Natural killer cell (primary cell): ENCODE results near the gene ALOX12B. TPM values are rescaled to one million over a fixed set of nuclear protein-coding genes. Genes with fewer than 3 reads are reported as not detected.

Experiments
- ATAC-seq, 3 donors: fragments of 150-1000 bp in 2 of 3; fragments of 200-7000 bp in 1 of 3; cut with Tn5 transposase; 1 replicate in 1 of 3; 2 replicates in 2 of 3; pipeline ENCODE4 v1.10.0; 2021; ENCODE audit warnings: mild to moderate bottlenecking in 2 of 3, moderate library complexity in 2 of 3
- DNase-seq, 2 donors: peaks; one replicate each; pipeline versions ENCODE4 v3.0.0 to v3.0.0-alpha.2; 2013 to 2021; ENCODE audit warnings: mixed read lengths in 1 of 2
- H3K27ac ChIP-seq: one replicate; pipeline ENCODE4 v1.5.1; 2013; ENCODE audit warnings: mild to moderate bottlenecking, low read length
- H3K27me3 ChIP-seq: one replicate; pipeline ENCODE4 v1.6.1; 2013; ENCODE audit warnings: low read length; ENCODE audit not compliant: control insufficient read depth, insufficient read depth
- H3K36me3 ChIP-seq: one replicate; pipeline ENCODE4 v1.6.1; 2013; ENCODE audit warnings: low read length; ENCODE audit not compliant: control insufficient read depth, insufficient read depth
- H3K4me1 ChIP-seq: one replicate; pipeline ENCODE4 v1.6.1; 2013; ENCODE audit warnings: low read length; ENCODE audit not compliant: control insufficient read depth, insufficient read depth
- H3K4me3 ChIP-seq: one replicate; pipeline ENCODE4 v1.5.1; 2013; ENCODE audit warnings: low read length
- H3K9me3 ChIP-seq: one replicate; pipeline ENCODE4 v1.6.1; 2013; ENCODE audit warnings: low read length; ENCODE audit not compliant: control insufficient read depth, insufficient read depth
- H3K27ac Mint-ChIP-seq, 2 donors: one replicate each; pipeline ENCODE4 v1.8.0; 2022; ENCODE audit warnings: mild to moderate bottlenecking in 2 of 2, mixed read lengths in 2 of 2, moderate library complexity in 1 of 2
- H3K27me3 Mint-ChIP-seq, 2 donors: one replicate each; pipeline ENCODE4 v1.8.0; 2022; ENCODE audit warnings: low read depth in 2 of 2, mixed read lengths in 2 of 2
- H3K36me3 Mint-ChIP-seq: one replicate; pipeline ENCODE4 v1.8.0; 2022; ENCODE audit warnings: mixed read lengths
- H3K4me1 Mint-ChIP-seq, 2 donors: one replicate each; pipeline ENCODE4 v1.8.0; 2022; ENCODE audit warnings: mixed read lengths in 2 of 2
- H3K4me3 Mint-ChIP-seq: one replicate; pipeline ENCODE4 v1.8.0; 2022; ENCODE audit warnings: mild to moderate bottlenecking, moderate library complexity, mixed read lengths
- H3K9me3 Mint-ChIP-seq, 2 donors: one replicate each; pipeline ENCODE4 v1.8.0; 2022; ENCODE audit warnings: mixed read lengths in 2 of 2
- CTCF ChIP-seq: fragments of 200-600 bp; IDR thresholded peaks from one replicate; pipeline ENCODE4 v1.8.0; 2022; ENCODE audit warnings: antibody characterized with exemption
- WGBS: methylation state at CpG from one replicate; pipeline ENCODE4 v1.1.7; 2013; ENCODE audit warnings: missing lambda C conversion rate; ENCODE audit not compliant: insufficient coverage; 5-methylcytosine and 5-hydroxymethylcytosine counted together
- intact Hi-C: fragments of 100-400 bp; cut with micrococcal nuclease; formaldehyde crosslinking; loops from one replicate; pipeline ENCODE4 v1.14.2; 2022
- total RNA-seq, 4 donors: library from RNA; stranded (reverse); fragments of 120-200 nt in 1 of 4; gene quantifications; one replicate each; pipeline versions ENCODE4 v1.2.3 to v1.2.4, GENCODE V29; 2013 to 2022

Gene ALOX12B
- total RNA-seq, 3 donors from 2014 or later (not counting 1 experiment from before 2014, with no cell fraction given): 0.29 to 0.58 (median 0.56) TPM

- H3K27me3 Mint-ChIP-seq: peaks cover 29 to 38% of the 10 kb centered on the region in 2 donors
- Histone ChIP-seq H3K4me3 (no peak overlapping the region), H3K9me3 (no peaks in the 10 kb centered on the region), H3K36me3 (no peaks in the 10 kb centered on the region), H3K27me3 (no peaks in the 10 kb centered on the region), H3K4me1 (no peaks in the 10 kb centered on the region), H3K27ac (no peak overlapping the region)
- no peak overlapping the region for H3K27ac Mint-ChIP-seq
- H3K4me3 Mint-ChIP-seq: no peak overlapping the region
- DNase-seq (no peak), ATAC-seq (no peak)
- TF ChIP-seq CTCF: no peak
- H3K9me3 Mint-ChIP-seq: no peaks in the 10 kb centered on the region
- H3K36me3 Mint-ChIP-seq: no peaks in the 10 kb centered on the region
- no CpG with 5 or more reads among the region's 2 CpGs for WGBS
- intact Hi-C loops: no loop called here
- no peaks in the 10 kb centered on the region for H3K4me1 Mint-ChIP-seq
These were observed 55.1 kb downstream of the ALOX12B start for GRCh38 chr17:8032442-8032841.

- Mint-ChIP-seq H3K27ac (no peak overlapping the region), H3K9me3 (no peaks in the 10 kb centered on the region), H3K27me3 (peaks cover 30 to 38% of the 10 kb centered on the region in 2 donors), H3K4me1 (no peaks in the 10 kb centered on the region), H3K4me3 (no peak overlapping the region), H3K36me3 (no peaks in the 10 kb centered on the region)
- TF ChIP-seq CTCF: no peak
- WGBS: no CpG with 5 or more reads among the region's 1 CpG
- Histone ChIP-seq H3K27me3 (no peaks in the 10 kb centered on the region), H3K36me3 (no peaks in the 10 kb centered on the region), H3K9me3 (no peaks in the 10 kb centered on the region), H3K4me3 (no peak overlapping the region), H3K4me1 (no peaks in the 10 kb centered on the region), H3K27ac (no peak overlapping the region)
- intact Hi-C loops: no loop called here
- no peak for DNase-seq
- ATAC-seq: no peak
These were observed 55.6 kb downstream of the ALOX12B start for GRCh38 chr17:8031950-8032349.

- Histone ChIP-seq H3K4me1 (no peaks in the 10 kb centered on the region), H3K9me3 (no peaks in the 10 kb centered on the region), H3K36me3 (no peaks in the 10 kb centered on the region), H3K4me3 (no peak overlapping the region), H3K27ac (no peak overlapping the region), H3K27me3 (no peaks in the 10 kb centered on the region)
- Mint-ChIP-seq H3K4me3 (no peak overlapping the region), H3K27ac (no peak overlapping the region), H3K36me3 (no peaks in the 10 kb centered on the region), H3K9me3 (no peaks in the 10 kb centered on the region), H3K4me1 (no peaks in the 10 kb centered on the region), H3K27me3 (peaks cover 30 to 40% of the 10 kb centered on the region in 2 donors)
- no peak for ATAC-seq
- WGBS: 96% methylated on average over 6 of the region's 6 CpGs
- intact Hi-C loops: no loop called here
- no peak for DNase-seq
- TF ChIP-seq CTCF: no peak
These were observed 56.3 kb downstream of the ALOX12B start for GRCh38 chr17:8031261-8031661.

- TF ChIP-seq CTCF: no peak
- peak in 1 of 3 donors; percentile 32 for ATAC-seq
These were observed 58.4 kb downstream of the ALOX12B start for GRCh38 chr17:8029121-8029520.

More at GRCh38 chr17:8029121-8029520, 58.4 kb downstream of the ALOX12B start:
- WGBS: 63% methylated on average over 5 of the region's 5 CpGs
- Mint-ChIP-seq H3K27me3 (peaks cover 33 to 40% of the 10 kb centered on the region in 2 donors), H3K4me1 (no peaks in the 10 kb centered on the region), H3K4me3 (no peak overlapping the region), H3K9me3 (no peaks in the 10 kb centered on the region), H3K36me3 (no peaks in the 10 kb centered on the region), H3K27ac (no peak overlapping the region)
- Histone ChIP-seq H3K4me3 (no peak overlapping the region), H3K4me1 (no peaks in the 10 kb centered on the region), H3K27ac (no peak overlapping the region), H3K9me3 (no peaks in the 10 kb centered on the region), H3K36me3 (no peaks in the 10 kb centered on the region), H3K27me3 (no peaks in the 10 kb centered on the region)
- no peak for DNase-seq
- intact Hi-C loops: no loop called here
